ENCODE measurements around the gene ACTL6B.

Gene ACTL6B

DNA sequence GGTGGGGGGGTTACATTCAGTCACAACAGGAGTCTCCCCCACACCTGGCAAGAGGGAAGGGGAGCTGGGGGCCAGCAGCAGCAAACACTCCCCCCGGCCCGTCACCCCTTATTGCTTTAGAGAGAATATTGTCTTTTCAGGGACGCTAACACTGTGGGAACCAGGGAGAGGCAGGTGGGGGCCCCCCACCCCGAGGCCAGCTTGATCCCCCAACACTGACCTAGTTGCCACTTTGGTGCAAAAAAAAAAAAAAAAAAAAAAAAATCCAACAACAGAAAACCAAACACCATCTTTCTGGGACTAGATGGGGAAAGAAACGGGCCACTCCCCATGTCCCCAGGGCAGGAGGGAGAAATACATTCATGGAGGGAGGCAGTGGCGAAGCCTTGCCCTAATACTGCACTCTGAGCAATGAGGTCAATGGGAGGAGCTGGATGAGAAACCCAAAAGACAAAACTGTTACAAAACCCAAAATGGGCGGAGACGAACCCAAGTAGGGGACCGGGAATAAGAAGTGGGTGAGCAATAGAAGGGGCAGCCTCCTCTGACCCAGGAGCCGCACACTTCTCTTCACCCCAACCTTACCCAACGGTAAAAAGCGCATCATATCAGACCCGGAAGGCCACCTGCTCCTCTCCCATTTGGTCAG, 23.8 kb upstream of the ACTL6B start:
- H3K4me2 ChIP-seq (ENCODE audit: low read length, poor library complexity, severe bottlenecking) = no peak overlapping the region
- no peak overlapping the region for H3K27ac ChIP-seq (ENCODE audit: low read length, poor library complexity, severe bottlenecking)
- no peak overlapping the region for H3K14ac ChIP-seq (ENCODE audit: low read length in 2 of 2)
- H2AFZ ChIP-seq (ENCODE audit: low read depth, low read length) = no peak overlapping the region
- H3K18ac ChIP-seq (ENCODE audit: low read depth in 1 of 2, low read length in 2 of 2) = no peak overlapping the region
- no peaks in the 10 kb centered on the region for H3K9me3 ChIP-seq (ENCODE audit: control insufficient read depth, low read length)
- 92% methylated on average over 12 of the region's 13 CpGs for WGBS
- H4K8ac ChIP-seq (ENCODE audit: low read length) = peak overlapping the region; percentile 73
- H2BK12ac ChIP-seq (ENCODE audit: low read length in 2 of 2) = no peak overlapping the region
- H3K9ac ChIP-seq (ENCODE audit: low read length) = no peak overlapping the region
- H2BK120ac ChIP-seq (ENCODE audit: low read depth, low read length) = no peak overlapping the region
- no peak overlapping the region for H3K23ac ChIP-seq (ENCODE audit: low read length in 2 of 2)
- peaks cover 27% of the 10 kb centered on the region for H3K4me1 ChIP-seq (ENCODE audit: control insufficient read depth, insufficient read depth, low read depth, low read length)
- H3K4ac ChIP-seq (ENCODE audit: low read depth in 1 of 2, low read length in 2 of 2) = no peak overlapping the region
- no peak overlapping the region for H4K91ac ChIP-seq (ENCODE audit: low read length)
- no peak overlapping the region for H2BK5ac ChIP-seq (ENCODE audit: low read depth, low read length, poor library complexity, severe bottlenecking)
- no peak overlapping the region for H2BK15ac ChIP-seq (ENCODE audit: low read depth, poor library complexity, severe bottlenecking)
- no peaks in the 10 kb centered on the region for H3K27me3 ChIP-seq (ENCODE audit: control insufficient read depth in 1 of 2, insufficient read depth in 1 of 2, low read length in 2 of 2)
- H3K4me3 ChIP-seq (ENCODE audit: insufficient read depth in 1 of 2, low read depth in 1 of 2, low read length in 2 of 2) = no peak overlapping the region
- H3K79me1 ChIP-seq (replicated peaks; ENCODE audit: low read length, poor library complexity, severe bottlenecking) = peaks cover 23% of the 10 kb centered on the region
- H2AK5ac ChIP-seq (ENCODE audit: low read length, severe bottlenecking) = no peak overlapping the region
- no peak for DNase-seq
- H3K36me3 ChIP-seq (ENCODE audit: control insufficient read depth in 1 of 2, insufficient read depth in 2 of 2, low read depth in 1 of 2, low read length in 2 of 2) = peaks cover 80 to 87% of the 10 kb centered on the region in 2 experiments

DNA sequence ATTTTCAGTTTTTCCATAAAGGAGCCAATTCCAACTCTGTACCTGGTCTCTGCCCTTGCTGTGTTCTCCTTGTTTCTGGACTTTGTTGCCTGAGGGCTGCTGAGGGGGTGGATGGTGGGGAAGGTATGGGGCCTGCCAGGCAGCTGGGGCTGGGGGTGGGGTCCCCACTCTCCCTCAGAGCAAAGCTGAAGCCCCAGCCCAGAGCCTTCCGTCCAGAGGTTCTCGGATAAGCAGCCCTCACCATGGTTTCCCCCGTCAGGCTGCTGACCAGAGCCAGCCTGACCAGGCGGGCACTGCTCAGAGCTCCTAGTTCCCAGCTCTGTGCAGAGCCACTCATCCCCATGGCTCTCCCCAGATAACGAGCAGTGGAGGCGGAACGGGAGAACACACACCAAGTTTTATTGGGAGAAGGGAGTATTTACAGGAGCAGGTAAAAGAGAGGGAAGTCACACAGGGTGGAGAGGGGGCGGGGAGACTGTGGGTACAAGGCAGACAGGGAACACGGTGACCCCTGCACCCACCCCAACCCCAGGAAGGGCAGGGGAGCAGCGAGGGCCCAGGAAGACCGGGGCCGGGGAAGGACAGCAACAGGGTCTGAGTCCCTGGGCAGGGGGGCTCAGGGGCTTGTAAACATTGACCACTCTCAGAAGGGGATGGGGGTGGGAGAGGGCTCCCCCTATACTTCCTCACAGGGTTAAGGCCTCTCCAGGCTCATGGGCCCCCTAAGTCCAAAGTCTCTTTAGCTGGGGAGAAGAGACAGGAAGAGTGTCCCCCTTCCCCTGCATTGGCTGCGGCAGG, 23.1 kb upstream of the ACTL6B start:
- Histone ChIP-seq H4K91ac (ENCODE audit: low read length) (no peak overlapping the region), H3K9me3 (ENCODE audit: control insufficient read depth, low read length) (no peaks in the 10 kb centered on the region), H2BK15ac (ENCODE audit: low read depth, poor library complexity, severe bottlenecking) (no peak overlapping the region), H3K27ac (ENCODE audit: low read length, poor library complexity, severe bottlenecking) (no peak overlapping the region), H3K4ac (ENCODE audit: low read depth in 1 of 2, low read length in 2 of 2) (no peak overlapping the region), H2BK5ac (ENCODE audit: low read depth, low read length, poor library complexity, severe bottlenecking) (no peak overlapping the region), H2AFZ (ENCODE audit: low read depth, low read length) (no peak overlapping the region), H3K9ac (ENCODE audit: low read length) (no peak overlapping the region), H3K79me1 (replicated peaks; ENCODE audit: low read length, poor library complexity, severe bottlenecking) (peaks cover 23% of the 10 kb centered on the region), H3K4me2 (ENCODE audit: low read length, poor library complexity, severe bottlenecking) (no peak overlapping the region), H2BK120ac (ENCODE audit: low read depth, low read length) (no peak overlapping the region), H3K27me3 (ENCODE audit: control insufficient read depth in 1 of 2, insufficient read depth in 1 of 2, low read length in 2 of 2) (no peaks in the 10 kb centered on the region), H3K18ac (ENCODE audit: low read depth in 1 of 2, low read length in 2 of 2) (no peak overlapping the region), H3K14ac (ENCODE audit: low read length in 2 of 2) (no peak overlapping the region), H3K23ac (ENCODE audit: low read length in 2 of 2) (no peak overlapping the region), H2BK12ac (ENCODE audit: low read length in 2 of 2) (no peak overlapping the region), H3K4me3 (ENCODE audit: insufficient read depth in 1 of 2, low read depth in 1 of 2, low read length in 2 of 2) (no peak overlapping the region), H3K36me3 (ENCODE audit: control insufficient read depth in 1 of 2, insufficient read depth in 2 of 2, low read depth in 1 of 2, low read length in 2 of 2) (peaks cover 73 to 79% of the 10 kb centered on the region in 2 experiments), H4K8ac (ENCODE audit: low read length) (peak overlapping the region; percentile 4), H2AK5ac (ENCODE audit: low read length, severe bottlenecking) (no peak overlapping the region), H3K4me1 (ENCODE audit: control insufficient read depth, insufficient read depth, low read depth, low read length) (peaks cover 27% of the 10 kb centered on the region)
- no peak for DNase-seq
- 88% methylated on average over 10 of the region's 13 CpGs for WGBS

DNA sequence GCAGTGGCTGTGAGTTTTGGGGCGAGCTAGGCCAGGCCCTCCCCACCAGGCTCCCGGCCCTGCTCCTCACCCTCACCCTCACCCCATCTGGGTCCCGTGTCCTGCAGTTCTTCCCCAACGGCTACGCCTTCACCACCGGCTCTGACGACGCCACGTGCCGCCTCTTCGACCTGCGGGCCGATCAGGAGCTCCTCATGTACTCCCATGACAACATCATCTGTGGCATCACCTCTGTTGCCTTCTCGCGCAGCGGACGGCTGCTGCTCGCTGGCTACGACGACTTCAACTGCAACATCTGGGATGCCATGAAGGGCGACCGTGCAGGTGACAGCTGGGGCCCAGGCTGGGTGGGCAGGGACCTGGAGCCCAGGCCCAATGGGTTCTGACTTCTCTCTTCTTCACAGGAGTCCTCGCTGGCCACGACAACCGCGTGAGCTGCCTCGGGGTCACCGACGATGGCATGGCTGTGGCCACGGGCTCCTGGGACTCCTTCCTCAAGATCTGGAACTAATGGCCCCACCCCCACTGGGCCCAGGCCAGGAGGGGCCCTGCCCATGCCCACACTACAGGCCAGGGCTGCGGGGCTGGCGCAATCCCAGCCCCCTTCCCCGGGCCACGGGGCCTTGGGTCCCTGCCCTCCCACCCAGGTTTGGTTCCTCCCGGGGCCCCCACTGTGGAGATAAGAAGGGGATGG, 22.2 kb upstream of the ACTL6B start:
- Histone ChIP-seq H2AK5ac (ENCODE audit: low read length, severe bottlenecking) (no peak overlapping the region), H3K9ac (ENCODE audit: low read length) (no peak overlapping the region)
- WGBS = 94% methylated on average over 35 of the region's 35 CpGs

More for the DNA sequence above, 22.2 kb upstream of the ACTL6B start:
- H3K4me3 ChIP-seq (ENCODE audit: insufficient read depth in 1 of 2, low read depth in 1 of 2, low read length in 2 of 2) = no peak overlapping the region
- H3K18ac ChIP-seq (ENCODE audit: low read depth in 1 of 2, low read length in 2 of 2) = no peak overlapping the region
- H3K36me3 ChIP-seq (ENCODE audit: control insufficient read depth in 1 of 2, insufficient read depth in 2 of 2, low read depth in 1 of 2, low read length in 2 of 2) = peaks cover 65 to 70% of the 10 kb centered on the region in 2 experiments
- no peak overlapping the region for H3K4me2 ChIP-seq (ENCODE audit: low read length, poor library complexity, severe bottlenecking)
- no peak overlapping the region for H4K91ac ChIP-seq (ENCODE audit: low read length)
- peak overlapping the region in 1 of 2 experiments; percentile 55 for H3K14ac ChIP-seq (ENCODE audit: low read length in 2 of 2)
- H4K8ac ChIP-seq (ENCODE audit: low read length) = no peak overlapping the region
- H2BK15ac ChIP-seq (ENCODE audit: low read depth, poor library complexity, severe bottlenecking) = no peak overlapping the region
- no peaks in the 10 kb centered on the region for H3K9me3 ChIP-seq (ENCODE audit: control insufficient read depth, low read length)
- no peaks in the 10 kb centered on the region for H3K27me3 ChIP-seq (ENCODE audit: control insufficient read depth in 1 of 2, insufficient read depth in 1 of 2, low read length in 2 of 2)
- H3K23ac ChIP-seq (ENCODE audit: low read length in 2 of 2) = peak overlapping the region in 1 of 2 experiments; percentile 86
- H3K79me1 ChIP-seq (replicated peaks; ENCODE audit: low read length, poor library complexity, severe bottlenecking) = peaks cover 23% of the 10 kb centered on the region
- peaks cover 27% of the 10 kb centered on the region for H3K4me1 ChIP-seq (ENCODE audit: control insufficient read depth, insufficient read depth, low read depth, low read length)
- no peak overlapping the region for H2BK12ac ChIP-seq (ENCODE audit: low read length in 2 of 2)
- no peak overlapping the region for H2BK120ac ChIP-seq (ENCODE audit: low read depth, low read length)
- no peak for DNase-seq
- H3K4ac ChIP-seq (ENCODE audit: low read depth in 1 of 2, low read length in 2 of 2) = no peak overlapping the region
- no peak overlapping the region for H2AFZ ChIP-seq (ENCODE audit: low read depth, low read length)
- no peak overlapping the region for H2BK5ac ChIP-seq (ENCODE audit: low read depth, low read length, poor library complexity, severe bottlenecking)
- H3K27ac ChIP-seq (ENCODE audit: low read length, poor library complexity, severe bottlenecking) = no peak overlapping the region
